Stromal cell of bone marrow (primary cell): ENCODE measurements around the gene PALLD.

Experiments
- DNase-seq: peaks from one replicate; pipeline ENCODE4 v3.0.0-alpha.2; 2012; ENCODE audit warnings: low read depth

Gene PALLD

DNA sequence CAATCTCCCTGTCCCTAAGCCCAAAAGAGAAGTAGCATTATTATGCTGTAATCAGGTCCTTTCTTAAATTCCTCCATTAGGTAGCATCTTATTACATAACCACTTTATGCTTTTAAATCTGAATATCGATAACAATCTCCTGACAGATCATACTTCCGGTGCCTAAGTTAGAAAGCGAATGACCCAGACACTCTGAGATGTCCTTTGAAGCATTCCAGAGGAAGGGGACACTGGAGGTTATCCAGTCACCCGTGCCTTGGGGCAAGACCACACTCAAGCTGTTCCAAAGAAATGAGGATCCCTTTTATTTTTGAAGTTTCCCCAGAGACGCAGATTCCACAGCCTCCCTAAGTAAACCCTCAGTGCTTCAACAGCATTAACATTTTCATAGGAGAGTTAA lies 125.7 kb downstream of the PALLD start:
- DNase-seq = no peak

DNA sequence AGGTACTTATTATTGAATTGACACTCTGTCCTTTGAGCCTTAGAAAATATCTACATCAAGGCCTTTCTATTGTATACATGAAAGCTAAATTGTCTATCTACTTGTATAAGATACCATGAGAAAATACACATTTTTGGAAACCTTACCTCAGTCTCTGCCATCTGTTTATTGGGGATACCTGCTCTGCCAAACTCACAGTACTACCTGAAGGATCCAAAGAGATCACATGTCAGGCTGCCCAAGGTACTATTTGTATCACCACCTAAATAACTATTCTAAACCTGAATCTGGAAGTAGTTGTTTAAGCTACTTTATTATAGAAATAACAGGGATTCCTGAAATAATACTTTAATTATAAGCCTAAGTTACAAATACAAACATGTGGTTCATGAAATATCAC lies 126.2 kb downstream of the PALLD start:
- DNase-seq = no peak

DNA sequence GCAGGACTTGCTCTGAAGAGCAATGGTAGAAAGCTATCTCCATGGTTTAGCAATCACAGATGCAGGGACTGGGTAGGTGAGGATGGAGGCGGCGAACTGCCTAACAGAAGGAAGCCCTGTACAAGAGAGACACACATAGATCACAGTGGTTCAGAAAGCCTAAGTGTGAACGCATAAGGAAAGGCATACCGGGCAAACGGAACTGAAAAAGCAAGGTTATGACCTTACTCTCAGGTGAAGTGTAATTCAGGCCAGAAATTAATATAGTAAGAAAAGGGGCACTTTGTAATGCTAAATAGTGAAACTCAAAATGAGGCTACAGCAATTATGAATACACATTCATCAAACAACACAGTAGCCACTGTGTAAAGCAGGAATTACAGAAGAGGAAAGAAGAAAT lies 126.6 kb downstream of the PALLD start:
- no peak for DNase-seq

DNA sequence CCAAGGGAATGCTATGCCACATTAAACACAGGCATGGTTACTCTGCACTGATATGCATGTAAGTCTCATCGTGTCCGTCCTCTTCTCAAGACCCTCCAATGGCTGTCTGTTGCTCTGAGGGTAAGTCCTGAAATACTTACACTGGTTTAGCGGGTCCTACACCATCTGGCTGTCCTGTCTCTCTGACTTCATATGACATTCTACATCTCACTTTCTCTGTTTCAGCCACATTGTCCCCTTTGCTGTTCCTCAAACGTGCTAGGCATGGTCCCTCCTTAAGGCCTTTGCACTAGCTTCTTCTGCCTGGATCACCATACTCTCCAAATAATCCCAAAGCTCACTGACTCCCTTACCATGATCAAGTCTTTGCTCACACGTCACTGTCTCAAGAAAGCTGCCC lies 131.4 kb downstream of the PALLD start:
- no peak for DNase-seq

DNA sequence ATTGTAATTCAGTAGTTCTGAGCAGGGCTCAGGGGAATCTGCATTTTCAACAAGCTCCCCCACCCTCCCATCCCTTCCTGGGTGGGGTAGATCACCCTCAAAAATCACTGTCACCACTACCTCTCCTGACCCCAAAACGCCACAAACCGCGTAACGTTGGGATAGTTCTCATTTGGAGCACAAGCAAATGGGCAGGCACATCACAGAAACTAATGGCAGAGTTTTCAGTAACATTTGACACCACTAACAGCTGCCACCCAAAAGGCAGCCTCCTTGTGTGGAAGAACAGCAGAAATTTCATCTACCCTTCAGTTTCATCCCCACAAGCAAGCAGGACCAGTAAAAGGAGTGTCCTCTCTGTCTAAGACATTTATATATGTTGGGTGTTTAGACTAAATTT lies 132.7 kb downstream of the PALLD start:
- DNase-seq = no peak

DNA sequence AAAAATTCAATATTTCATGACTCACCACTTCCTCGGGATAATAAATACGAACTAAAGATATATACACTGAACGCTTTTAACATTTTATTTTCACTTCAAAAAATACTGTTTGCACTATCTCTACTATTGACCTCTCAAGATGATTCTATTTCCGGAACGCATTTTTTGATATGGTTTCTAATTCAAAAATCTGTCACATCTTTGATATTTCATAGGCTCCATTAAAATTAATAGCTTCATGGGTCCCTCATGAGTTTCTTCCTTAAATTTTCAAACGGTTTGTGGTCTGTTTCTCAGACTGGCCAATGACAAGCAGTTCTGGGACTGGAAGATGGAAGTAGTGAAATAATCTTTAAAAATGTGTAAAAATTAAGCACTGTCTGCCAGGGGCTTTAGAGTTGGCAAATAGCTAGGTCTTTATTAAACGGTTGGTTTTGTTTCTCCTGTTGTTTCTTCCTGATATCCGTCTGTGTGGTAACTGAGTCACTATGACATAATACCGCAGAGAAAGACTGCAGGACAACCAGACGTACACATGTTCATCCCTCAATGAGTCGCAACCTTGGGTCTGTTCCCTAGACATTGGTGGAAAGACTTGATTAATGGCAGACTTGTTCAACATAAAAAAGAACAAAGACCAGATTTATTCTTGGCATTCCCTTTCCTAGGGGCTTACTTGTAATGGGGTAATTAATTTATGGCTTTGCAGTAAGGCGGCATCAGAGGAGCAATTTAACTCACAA lies 133.8 kb downstream of the PALLD start:
- peak; percentile 63 for DNase-seq

DNA sequence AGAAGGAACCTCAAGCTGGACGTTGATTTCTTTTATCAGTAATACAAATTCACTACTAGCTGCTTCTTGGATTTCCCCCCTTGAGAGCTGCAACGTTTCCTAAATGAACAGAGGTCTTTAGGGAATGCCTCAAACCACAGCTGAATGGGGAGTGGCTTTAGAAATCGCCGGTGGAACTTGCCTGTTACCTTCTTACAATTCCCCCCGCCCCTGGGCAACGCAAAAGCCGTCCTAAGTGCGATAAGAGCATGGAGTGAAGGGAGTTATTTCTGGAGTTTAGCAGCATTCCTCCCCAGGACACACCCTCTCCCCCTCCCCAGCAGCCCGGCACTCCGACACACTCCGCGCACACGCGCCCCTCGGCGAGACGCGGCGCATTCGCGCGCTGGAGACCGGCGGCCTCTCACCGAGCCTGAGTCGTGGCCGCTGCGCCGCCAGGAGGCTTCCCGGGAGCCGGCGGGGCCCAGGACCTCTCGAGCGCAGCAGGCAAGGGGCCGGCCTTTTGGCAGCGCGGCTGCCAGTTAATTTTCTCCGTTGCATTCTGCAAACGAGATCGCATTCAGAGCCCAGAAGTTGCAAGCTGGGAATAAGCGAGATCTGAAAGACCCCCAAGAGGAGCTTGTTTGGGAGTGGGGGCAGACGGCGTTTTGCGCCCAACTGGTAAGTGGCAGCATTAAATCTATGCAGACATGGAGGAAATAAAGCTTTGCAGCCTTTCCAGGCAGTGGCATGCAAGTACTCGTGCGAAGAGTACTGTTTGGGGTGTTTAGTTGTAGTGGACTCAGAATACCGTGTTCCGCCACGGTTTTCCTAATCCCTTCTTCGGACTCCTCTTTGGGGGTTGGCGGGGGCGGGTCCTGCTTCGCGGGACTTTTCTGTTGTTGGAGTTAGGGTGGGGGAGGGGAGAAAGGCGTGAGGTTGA lies 134.7 kb downstream of the PALLD start:
- no peak for DNase-seq

DNA sequence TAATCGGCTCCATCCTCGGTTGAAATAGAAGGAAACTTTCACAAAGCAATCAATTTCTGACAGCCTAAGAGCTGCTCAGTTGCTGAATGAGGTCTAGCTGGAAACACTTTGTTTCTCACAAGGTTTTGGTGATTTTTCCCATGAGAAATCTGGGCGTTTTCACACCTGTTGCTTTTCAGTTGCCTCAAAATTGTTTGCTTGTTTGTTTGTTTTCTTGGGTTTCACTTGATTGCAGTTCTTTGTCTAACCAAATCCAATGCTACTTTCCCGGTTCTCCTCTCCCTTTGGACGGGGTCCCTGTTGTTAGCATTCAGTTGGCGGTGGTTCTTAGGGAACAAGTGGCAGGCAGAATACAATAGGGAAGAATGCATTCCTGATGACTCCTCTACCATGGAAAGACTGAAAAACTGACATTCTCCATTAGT lies 135.5 kb downstream of the PALLD start:
- no peak for DNase-seq

DNA sequence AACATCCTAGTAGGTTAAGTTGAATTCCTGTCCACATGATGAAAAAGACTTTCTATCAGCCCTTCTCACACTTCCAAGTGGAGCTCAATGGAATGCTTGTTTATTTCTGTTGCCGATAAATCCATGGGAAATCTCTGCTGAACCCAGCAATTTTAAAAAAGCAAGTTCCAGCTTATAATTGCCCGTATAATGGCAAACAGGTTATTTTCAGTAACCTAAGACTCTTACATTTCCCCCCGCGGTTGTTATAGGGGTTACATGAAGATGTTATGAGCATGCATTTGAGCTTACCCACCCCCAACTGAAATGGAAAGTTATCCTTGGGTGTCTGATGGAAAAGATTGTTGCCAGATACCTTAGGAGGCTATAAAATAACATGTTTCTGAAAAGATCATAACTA lies 136.2 kb downstream of the PALLD start:
- no peak for DNase-seq

DNA sequence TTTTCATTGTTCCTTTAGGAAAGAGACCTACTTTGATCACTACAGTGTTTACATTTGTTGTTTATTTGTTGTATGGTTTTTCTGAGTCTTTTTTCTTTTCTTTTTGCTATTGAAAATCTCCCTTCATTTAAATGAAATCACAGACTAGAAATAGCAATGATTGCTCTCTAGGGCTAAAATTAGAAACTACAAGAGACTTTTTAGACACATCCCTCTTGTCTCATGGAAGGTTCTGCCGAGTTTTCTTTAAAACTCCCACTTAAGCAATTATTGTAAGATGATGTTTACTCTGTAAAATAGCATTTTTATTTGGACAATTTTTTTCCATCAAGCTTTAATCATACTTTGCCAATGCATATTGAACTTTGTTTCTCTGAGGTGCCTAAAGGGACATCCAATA lies 136.6 kb downstream of the PALLD start:
- no peak for DNase-seq

DNA sequence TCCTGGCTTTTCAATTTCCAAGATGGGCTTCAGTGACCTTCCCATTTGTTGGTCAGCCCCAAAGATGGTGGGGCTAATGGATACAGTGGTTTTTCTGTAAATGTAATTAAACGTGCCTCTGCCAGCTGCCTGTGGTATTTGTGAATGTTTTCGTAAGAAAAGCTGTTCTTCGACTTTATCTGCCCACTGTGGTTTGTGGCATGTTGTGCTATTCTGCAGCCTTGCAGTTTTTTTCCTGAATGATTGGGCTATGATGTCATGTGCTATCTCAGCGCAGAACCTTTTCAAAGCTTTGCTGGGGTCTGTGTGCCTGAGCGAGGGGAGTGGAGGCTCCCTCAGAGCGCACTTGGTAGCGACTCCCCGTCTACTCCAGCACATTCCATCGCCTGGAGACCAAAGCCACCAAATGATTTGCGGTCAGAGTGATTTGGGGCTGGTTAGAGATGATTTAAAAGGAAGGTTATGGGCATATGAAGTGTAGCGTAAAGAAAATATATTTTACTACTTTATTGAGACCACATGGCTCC lies 137.5 kb downstream of the PALLD start:
- DNase-seq = peak; percentile 83

DNA sequence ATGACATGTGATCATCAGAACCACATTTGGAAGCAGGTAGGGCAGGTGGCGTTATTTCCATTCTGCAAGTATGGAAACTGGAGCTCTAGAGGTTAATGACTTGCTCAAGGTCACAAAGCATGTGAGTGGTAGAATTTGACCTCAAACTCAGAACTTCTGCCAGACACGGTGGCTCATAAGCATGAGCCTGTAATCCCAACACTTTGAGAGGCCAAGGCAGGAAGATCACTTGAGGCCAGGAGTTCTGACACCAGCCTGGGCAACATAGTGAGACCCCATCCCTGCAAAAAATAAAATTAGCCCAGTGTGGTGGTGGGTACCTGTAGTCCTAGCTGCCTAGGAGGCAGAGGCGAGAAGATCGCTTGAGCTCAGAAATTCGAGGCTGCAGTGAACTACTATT lies 139.2 kb downstream of the PALLD start:
- no peak for DNase-seq

DNA sequence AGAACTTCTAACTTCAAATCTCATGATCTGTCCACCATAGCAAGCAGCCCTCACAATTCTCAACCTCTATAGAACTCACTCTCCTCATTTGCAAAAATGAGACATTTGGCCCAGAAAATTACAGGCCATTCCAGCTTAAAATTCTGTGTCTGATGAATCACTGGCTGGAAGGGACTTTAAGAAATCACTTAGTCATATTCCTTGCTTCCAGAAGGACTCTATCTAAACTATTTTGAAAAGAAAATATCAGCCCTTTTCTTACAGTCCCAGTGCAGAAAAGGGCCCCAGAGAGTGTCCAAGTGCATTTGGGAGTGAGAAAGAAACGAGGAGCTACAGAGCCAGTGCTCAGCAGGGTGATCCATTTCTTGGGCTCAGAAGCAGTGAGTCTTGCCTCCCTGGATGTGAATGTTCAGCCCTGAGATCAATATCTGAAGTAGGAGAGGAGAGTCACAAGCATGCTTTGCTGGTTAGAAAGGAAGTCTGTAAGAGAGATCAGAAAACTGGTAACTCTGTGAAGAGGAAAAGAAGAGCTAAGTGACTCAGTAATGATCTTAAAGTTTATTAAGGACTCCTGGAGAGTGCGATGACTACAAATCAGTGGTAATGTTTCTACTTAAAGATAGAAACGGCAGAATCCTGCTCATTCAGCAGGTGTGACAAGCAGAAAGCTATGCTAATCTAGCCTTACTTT lies 139.8 kb downstream of the PALLD start:
- DNase-seq = peak; percentile 83

DNA sequence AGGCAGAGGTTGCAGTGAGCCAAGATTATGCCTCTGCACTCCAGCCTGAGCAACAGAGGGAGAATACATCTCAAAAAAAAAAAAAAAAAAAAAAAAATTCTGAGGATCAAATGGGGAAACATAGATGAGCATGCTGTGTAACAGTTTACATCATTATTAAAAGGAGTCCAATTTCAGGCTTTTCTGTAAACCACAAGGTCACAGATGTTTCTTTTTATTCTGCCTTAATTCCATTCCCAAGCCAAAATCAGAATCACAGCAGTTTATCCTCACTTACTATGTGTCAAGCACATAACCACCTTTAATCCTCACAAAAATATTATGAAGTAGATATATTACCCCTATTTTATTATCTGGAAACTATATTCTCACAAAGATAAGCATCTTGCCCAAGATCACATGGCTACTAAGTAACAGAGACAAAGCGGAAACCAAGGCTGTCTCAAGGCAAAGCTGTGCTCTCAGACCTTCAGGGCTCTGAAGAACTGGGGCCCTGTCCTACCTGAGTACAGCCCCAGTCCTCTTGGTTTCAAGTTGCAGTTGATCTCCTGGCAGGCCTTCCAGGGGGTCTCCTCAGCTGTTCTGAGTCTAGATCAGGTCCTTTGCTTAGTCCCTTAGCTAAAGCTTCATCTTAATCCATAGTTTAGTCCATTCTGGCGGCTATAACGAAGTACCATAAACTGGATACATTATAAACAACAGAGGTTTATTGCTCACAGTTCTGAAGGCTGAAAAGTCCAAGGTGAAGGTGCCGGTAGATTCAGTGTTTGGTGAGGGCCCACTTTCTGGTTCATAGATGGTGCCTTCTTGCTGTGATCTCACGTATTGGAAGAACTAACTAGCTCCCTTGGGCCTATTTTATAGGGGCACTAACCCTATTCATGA lies 141.3 kb downstream of the PALLD start:
- no peak for DNase-seq

DNA sequence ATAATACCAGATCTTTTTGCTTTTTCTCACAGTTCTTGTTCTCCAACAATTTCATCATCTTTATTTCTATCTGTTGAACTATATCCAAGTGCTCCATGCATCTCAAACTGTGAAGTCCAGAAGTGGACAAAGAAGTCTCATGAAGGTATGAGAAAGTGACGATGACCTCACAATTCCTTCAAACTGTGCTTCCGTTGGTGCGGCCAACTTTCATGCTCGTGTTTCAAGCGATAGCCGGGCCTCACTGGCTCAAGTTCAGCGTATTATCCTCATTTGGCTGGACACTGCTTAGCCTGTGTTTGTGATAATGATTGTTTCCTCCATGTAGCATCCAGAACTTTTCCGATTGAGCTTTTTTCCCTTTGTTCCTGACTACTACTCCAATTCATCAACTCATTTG lies 143.1 kb downstream of the PALLD start:
- DNase-seq = no peak

DNA sequence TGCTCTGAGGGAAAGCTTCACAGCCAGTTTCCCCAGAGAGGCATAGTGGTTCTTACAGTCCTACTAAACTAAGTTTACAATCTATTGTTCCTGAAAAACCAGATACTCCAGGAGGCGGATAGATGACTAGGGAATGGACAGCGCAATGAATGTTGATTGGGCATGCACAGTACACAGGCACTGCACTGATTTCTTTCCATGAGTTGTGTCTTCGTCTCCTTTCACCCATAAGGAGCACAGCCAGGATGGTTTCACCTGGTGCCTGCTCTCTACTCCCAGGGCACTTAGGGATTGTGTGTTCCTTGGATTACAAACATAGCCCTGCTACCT lies 144.9 kb downstream of the PALLD start:
- no peak for DNase-seq

DNA sequence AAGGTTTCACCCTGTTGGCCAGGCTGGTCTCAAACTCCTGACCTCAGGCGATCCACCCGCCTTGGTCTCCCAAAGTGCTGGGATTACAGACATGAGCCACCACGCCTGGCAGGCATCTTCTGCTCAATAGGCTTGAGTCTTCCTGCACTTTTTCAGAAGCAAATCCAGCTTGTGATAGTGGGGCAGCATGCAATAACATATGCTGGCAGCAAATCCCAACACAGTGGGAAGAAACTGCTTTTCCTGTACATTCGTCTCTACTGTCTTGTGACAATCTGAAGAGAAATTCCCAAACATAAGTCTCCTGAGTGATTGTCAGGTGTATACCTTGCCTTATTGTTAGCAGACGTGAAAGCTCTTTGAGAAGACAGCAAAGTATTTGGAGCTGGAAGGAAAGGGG lies 145.7 kb downstream of the PALLD start:
- no peak for DNase-seq

DNA sequence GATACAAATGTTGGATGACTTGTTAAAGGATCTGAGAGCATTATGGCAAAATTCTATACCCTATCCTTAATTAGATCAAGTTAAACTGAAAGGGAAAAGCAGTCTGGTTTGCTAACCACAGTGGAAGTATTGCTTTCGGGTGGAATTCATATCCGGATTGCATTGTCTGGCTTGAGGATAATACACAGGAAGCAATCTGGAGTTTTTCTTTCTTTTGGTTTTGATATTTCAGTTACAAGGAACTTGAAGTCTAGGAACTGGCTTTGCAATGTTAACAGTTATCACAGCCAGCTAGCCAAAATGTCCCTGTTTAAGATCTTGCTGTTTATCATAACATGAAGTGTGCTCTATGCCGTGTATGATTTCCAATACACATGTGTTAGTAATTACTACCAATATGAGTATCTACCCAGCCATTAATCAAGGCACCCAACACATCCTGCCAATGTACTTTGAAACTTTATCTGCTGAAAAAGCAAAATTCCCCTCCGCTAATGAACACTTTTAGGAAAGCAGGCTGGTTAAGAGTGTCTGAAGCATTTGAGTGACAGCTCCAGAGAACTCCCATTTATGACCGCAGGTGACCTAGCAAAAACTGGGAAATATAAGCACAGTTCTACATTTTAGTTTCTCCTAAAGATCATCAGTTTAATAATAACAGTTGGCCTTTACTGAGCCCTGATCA lies 146.4 kb downstream of the PALLD start:
- DNase-seq = no peak

DNA sequence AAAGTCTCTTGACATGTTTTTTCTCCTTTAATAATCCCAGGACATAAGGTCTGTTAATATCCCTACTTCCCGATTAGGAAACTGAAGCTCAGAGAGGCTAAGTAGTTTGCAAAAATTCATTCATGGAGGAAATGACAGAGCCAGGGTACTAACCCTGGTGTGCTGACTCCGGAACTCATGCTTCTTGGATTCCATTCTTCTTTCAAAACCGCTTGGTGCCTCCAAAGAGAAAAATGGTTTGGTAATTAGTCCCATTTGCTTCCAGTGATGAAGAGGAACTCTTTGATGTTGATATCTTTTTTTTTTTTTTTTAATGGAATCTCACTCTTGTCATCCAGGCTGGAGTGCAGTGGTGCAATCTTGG lies 146.9 kb downstream of the PALLD start:
- DNase-seq = no peak

DNA sequence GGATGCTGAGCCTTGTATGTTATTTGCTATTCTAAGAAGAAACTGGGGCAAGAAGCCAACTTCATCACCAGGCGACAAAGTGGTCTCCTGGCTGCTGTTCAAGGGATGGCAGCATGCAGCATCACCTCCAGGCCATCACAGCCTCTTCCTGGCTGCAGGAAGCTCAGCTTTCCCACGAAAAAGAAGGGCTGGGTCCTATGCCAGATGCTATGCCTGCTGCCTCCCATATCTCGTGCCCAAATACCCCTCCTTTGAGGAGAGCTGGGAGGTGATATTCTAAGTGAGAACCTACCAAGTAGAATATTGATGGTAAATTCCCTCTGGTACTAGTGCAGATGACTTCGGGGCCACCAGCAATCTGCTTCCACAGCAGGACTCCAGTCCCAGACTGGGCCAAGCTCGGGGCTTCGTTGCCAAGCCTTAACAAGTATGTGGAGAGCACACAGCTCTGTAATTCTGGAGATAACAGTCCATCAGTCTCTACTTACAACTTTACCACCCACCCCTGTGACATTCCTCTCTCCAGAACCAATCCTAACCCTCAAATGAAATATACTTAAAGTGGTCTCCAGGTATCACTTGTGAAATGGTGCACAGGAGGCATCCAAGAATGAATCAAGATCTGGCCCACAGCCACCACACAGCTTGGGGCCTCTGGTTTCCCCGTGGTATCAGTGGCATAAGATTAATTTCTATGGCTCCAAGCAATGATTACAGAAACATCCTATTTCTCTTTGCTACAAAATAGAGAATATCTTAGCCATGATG lies 149.3 kb downstream of the PALLD start:
- DNase-seq = no peak
